ENCODE results near the gene HSPA14.

HSPA14 gene, protein sequence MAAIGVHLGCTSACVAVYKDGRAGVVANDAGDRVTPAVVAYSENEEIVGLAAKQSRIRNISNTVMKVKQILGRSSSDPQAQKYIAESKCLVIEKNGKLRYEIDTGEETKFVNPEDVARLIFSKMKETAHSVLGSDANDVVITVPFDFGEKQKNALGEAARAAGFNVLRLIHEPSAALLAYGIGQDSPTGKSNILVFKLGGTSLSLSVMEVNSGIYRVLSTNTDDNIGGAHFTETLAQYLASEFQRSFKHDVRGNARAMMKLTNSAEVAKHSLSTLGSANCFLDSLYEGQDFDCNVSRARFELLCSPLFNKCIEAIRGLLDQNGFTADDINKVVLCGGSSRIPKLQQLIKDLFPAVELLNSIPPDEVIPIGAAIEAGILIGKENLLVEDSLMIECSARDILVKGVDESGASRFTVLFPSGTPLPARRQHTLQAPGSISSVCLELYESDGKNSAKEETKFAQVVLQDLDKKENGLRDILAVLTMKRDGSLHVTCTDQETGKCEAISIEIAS

DNA sequence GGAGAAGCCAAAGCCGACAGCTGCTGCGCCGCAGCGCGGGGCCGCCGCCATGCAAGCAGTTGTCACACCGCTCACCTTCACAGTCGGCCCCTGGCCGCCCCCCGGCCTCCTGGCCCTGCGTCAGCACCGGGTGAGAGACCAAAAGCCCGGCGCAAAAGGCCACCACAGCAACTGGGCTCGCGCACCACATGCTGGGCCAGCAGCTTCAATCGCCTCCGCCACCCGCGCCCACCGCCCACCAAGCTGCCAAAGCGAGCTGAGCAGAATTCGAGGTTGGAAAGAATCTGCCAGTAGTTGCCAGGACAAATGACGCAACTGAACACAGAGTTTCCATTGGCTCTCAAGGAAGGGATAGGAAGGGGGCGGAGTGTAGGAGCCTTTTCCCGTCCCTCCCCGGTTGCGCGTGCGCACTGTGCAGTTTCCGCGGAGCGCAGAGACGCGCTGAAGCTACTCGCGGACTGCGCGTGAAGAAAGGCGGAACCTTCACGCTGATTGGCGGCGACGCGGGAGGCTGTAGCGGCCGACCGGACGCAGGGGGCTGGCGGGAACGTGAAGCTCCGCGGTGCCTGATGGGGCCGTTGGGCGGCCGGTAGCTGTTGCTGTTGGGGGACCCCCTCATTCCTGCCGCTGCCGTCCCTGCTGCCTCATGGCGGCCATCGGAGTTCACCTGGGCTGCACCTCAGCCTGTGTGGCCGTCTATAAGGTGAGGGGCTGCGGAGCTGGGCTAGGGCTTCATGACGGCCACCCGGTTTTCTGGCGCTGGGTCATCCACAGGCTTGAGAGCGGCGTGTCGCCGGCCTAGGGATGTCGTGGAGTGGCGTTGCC, at the start of gene HSPA14, which contains the start of the genes CDNF and MSANTD7:
TSS of gene HSPA14 (plus strand) at position 550 of the 825 bp plus-strand sequence. CDS start at position 647, 97 bp downstream.
TSS of gene CDNF (minus strand) at position 281 of the 825 bp plus-strand sequence. CDS start at position 190, 91 bp downstream.
TSS of gene MSANTD7 (plus strand) at position 550 of the 825 bp plus-strand sequence. CDS start 3,979 bp downstream, outside the sequence.
- TF ChIP-seq, protein P1, sequence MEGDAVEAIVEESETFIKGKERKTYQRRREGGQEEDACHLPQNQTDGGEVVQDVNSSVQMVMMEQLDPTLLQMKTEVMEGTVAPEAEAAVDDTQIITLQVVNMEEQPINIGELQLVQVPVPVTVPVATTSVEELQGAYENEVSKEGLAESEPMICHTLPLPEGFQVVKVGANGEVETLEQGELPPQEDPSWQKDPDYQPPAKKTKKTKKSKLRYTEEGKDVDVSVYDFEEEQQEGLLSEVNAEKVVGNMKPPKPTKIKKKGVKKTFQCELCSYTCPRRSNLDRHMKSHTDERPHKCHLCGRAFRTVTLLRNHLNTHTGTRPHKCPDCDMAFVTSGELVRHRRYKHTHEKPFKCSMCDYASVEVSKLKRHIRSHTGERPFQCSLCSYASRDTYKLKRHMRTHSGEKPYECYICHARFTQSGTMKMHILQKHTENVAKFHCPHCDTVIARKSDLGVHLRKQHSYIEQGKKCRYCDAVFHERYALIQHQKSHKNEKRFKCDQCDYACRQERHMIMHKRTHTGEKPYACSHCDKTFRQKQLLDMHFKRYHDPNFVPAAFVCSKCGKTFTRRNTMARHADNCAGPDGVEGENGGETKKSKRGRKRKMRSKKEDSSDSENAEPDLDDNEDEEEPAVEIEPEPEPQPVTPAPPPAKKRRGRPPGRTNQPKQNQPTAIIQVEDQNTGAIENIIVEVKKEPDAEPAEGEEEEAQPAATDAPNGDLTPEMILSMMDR (IDR thresholded peaks at IDR 0.05; ENCODE audit: borderline replicate concordance, extremely low read depth, low read length, poor library complexity, severe bottlenecking), result peak; percentile 10
- no peak for TF ChIP-seq EZH2 (IDR thresholded peaks at IDR 0.05; ENCODE audit: borderline replicate concordance, low read depth, low read length, severe bottlenecking)
- Histone ChIP-seq H3K4me3 (ENCODE audit: low read depth in 1 of 2, low read length in 2 of 2) (peak within 1 kb of the TSS; percentile 94 to 98), H3K27ac (ENCODE audit: low read length) (peak within 1 kb of the TSS; percentile 98), H3K4me2 (ENCODE audit: insufficient read depth, low read length) (peak within 1 kb of the TSS; percentile 89), H4K20me1 (ENCODE audit: insufficient read depth, low read length) (peaks cover 34% of the 10 kb centered on the region), H3K4me1 (ENCODE audit: insufficient read depth, low read length) (peaks cover 26% of the 10 kb centered on the region), H3K9ac (ENCODE audit: low read depth, low read length) (peak within 1 kb of the TSS; percentile 99), H3K36me3 (ENCODE audit: insufficient read depth, low read length) (peaks cover 37% of the 10 kb centered on the region), H2AFZ (ENCODE audit: low read depth, low read length) (peak within 1 kb of the TSS; percentile 95), H3K27me3 (ENCODE audit: insufficient read depth, low read length, poor library complexity) (no peaks in the 10 kb centered on the region), H3K9me3 (ENCODE audit: insufficient read depth, low read length, severe bottlenecking) (no peaks in the 10 kb centered on the region), H3K79me2 (ENCODE audit: insufficient read depth, low read length) (peaks cover 49% of the 10 kb centered on the region)
- ATAC-seq (ENCODE audit: insufficient read depth, low read depth), result peak; percentile 90
- DNase-seq, result peak; percentile 99

DNA sequence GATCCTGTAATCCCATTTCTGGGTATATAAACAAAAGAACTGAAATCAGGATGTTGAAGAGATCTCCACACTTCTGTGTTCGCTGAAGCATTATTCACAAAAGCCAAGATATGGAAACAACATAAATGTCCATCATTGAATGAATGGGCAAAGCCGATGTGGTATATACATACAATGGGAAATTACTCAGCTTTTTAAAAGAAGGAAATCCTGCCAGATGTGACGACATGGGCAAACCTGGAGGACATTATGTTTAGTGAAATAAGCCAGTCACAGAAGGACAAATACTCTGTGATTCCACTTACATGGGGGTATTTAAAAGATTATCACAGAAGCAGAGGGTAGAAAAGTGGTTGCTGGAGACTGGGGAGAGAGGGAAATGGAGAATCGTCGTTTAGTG, 39.5 kb upstream of the HSPA14 start:
- TF ChIP-seq, protein P1 (IDR thresholded peaks at IDR 0.05; ENCODE audit: borderline replicate concordance, extremely low read depth, low read length, poor library complexity, severe bottlenecking), result no peak
- no peak for TF ChIP-seq EZH2 (IDR thresholded peaks at IDR 0.05; ENCODE audit: borderline replicate concordance, low read depth, low read length, severe bottlenecking)
- DNase-seq (no peak), ATAC-seq (ENCODE audit: insufficient read depth, low read depth) (no peak)
- Histone ChIP-seq H3K9ac (ENCODE audit: low read depth, low read length) (no peak overlapping the region), H3K27ac (ENCODE audit: low read length) (no peak overlapping the region), H2AFZ (ENCODE audit: low read depth, low read length) (no peak overlapping the region), H3K36me3 (ENCODE audit: insufficient read depth, low read length) (no peaks in the 10 kb centered on the region), H3K27me3 (ENCODE audit: insufficient read depth, low read length, poor library complexity) (peaks cover 9% of the 10 kb centered on the region), H4K20me1 (ENCODE audit: insufficient read depth, low read length) (no peaks in the 10 kb centered on the region), H3K4me2 (ENCODE audit: insufficient read depth, low read length) (no peak overlapping the region), H3K4me1 (ENCODE audit: insufficient read depth, low read length) (no peaks in the 10 kb centered on the region), H3K79me2 (ENCODE audit: insufficient read depth, low read length) (no peaks in the 10 kb centered on the region), H3K9me3 (ENCODE audit: insufficient read depth, low read length, severe bottlenecking) (no peaks in the 10 kb centered on the region), H3K4me3 (ENCODE audit: low read depth in 1 of 2, low read length in 2 of 2) (no peak overlapping the region)

DNA sequence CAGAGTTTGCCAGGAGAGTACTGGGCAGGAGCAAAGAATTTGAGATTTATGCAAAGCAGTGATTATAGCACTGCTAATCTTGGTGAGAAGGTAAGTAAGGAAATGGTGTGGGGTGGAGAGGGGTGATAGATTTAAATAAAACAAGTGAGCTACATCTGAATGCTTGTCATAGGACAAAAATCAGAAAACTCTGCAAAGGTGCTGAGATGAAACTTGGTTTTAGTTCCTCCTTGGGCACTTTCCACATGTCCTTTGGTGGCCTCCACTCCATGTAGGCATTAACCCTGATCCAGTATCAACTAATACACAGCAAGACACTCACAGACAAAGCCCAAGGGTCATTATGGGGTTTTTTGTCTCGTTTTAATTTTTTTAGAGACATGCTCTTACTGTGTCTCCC, 37.7 kb upstream of the HSPA14 start:
- H2AFZ ChIP-seq (ENCODE audit: low read depth, low read length), result no peak overlapping the region
- TF ChIP-seq, protein P1 (IDR thresholded peaks at IDR 0.05; ENCODE audit: borderline replicate concordance, extremely low read depth, low read length, poor library complexity, severe bottlenecking), result no peak
- no peak for TF ChIP-seq EZH2 (IDR thresholded peaks at IDR 0.05; ENCODE audit: borderline replicate concordance, low read depth, low read length, severe bottlenecking)
- no peaks in the 10 kb centered on the region for H3K9me3 ChIP-seq (ENCODE audit: insufficient read depth, low read length, severe bottlenecking)
- no peaks in the 10 kb centered on the region for H3K4me1 ChIP-seq (ENCODE audit: insufficient read depth, low read length)
- H3K4me2 ChIP-seq (ENCODE audit: insufficient read depth, low read length), result no peak overlapping the region
- H3K36me3 ChIP-seq (ENCODE audit: insufficient read depth, low read length), result no peaks in the 10 kb centered on the region
- H3K79me2 ChIP-seq (ENCODE audit: insufficient read depth, low read length), result no peaks in the 10 kb centered on the region
- no peak overlapping the region for H3K9ac ChIP-seq (ENCODE audit: low read depth, low read length)
- ATAC-seq (ENCODE audit: insufficient read depth, low read depth) (no peak), DNase-seq (no peak)
- H4K20me1 ChIP-seq (ENCODE audit: insufficient read depth, low read length), result no peaks in the 10 kb centered on the region
- H3K27ac ChIP-seq (ENCODE audit: low read length), result no peak overlapping the region
- no peak overlapping the region for H3K4me3 ChIP-seq (ENCODE audit: low read depth in 1 of 2, low read length in 2 of 2)
- H3K27me3 ChIP-seq (ENCODE audit: insufficient read depth, low read length, poor library complexity), result peaks cover 9% of the 10 kb centered on the region

Measured in DND-41 (cell line).